NB4 (cell line): Measurements from ENCODE around the gene SLC13A1.

Experiments
- DNase-seq: peaks from one replicate; pipeline ENCODE4 v3.0.0; 2010; ENCODE audit warnings: low read depth
- H3K4me3 ChIP-seq: one replicate; pipeline ENCODE4 v1.5.1; 2011; ENCODE audit warnings: mild to moderate bottlenecking, low read depth, low read length, moderate library complexity
- MYC ChIP-seq: IDR thresholded peaks from 2 replicates; pipeline ENCODE4 v1.6.1; 2011; ENCODE audit warnings: low read depth, low read length
- POLR2A ChIP-seq: IDR thresholded peaks from 2 replicates; pipeline ENCODE4 v1.6.1; 2011; ENCODE audit warnings: mild to moderate bottlenecking; ENCODE audit not compliant: insufficient read length; ENCODE audit errors: extremely low read depth
- TF ChIP-seq, protein P1 (sequence below): IDR thresholded peaks from one replicate; pipeline ENCODE4 v1.5.1; 2012; ENCODE audit warnings: low read depth, low read length
- TF ChIP-seq, protein P2 (sequence below): IDR thresholded peaks from 2 replicates; pipeline ENCODE4 v1.6.1; 2011; ENCODE audit warnings: low read depth, low read length

SLC13A1 gene

DNA sequence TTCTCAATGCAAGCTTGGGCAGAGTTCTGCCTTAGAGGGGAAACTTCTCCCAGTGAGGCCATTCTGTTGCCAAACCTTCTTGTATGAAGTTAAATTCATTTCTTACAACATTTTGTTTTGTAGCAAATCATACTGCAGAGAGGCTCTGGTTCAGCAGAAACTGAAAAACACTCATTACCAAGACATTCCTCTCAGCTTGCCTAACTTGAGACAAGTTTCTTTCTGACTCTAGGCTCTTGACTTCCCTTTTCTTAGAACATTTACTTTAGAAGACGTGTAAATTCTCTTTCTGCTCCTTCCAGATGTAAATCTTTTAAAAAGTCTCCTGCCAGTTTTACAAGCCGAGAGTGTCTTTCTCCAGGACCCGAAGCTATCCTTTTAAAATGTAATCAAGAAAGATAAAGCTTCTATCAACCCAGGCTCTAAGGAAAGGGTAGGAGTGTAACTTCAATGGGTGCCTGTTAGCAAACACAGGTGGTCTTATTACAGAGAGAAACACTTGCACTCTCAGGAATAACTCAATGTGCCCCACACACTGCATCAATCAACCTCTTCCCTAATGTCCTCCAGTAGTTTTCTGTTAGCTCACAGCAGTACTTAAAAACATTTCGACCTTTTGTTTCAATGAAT lies 123.8 kb downstream of the SLC13A1 start:
- H3K4me3 ChIP-seq = no peak overlapping the region
- no peak for DNase-seq
- no peak for TF ChIP-seq POLR2A
- TF ChIP-seq MYC = no peak
- TF ChIP-seq, protein P1, sequence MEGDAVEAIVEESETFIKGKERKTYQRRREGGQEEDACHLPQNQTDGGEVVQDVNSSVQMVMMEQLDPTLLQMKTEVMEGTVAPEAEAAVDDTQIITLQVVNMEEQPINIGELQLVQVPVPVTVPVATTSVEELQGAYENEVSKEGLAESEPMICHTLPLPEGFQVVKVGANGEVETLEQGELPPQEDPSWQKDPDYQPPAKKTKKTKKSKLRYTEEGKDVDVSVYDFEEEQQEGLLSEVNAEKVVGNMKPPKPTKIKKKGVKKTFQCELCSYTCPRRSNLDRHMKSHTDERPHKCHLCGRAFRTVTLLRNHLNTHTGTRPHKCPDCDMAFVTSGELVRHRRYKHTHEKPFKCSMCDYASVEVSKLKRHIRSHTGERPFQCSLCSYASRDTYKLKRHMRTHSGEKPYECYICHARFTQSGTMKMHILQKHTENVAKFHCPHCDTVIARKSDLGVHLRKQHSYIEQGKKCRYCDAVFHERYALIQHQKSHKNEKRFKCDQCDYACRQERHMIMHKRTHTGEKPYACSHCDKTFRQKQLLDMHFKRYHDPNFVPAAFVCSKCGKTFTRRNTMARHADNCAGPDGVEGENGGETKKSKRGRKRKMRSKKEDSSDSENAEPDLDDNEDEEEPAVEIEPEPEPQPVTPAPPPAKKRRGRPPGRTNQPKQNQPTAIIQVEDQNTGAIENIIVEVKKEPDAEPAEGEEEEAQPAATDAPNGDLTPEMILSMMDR = no peak
- TF ChIP-seq, protein P2, sequence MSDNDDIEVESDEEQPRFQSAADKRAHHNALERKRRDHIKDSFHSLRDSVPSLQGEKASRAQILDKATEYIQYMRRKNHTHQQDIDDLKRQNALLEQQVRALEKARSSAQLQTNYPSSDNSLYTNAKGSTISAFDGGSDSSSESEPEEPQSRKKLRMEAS = no peak

DNA sequence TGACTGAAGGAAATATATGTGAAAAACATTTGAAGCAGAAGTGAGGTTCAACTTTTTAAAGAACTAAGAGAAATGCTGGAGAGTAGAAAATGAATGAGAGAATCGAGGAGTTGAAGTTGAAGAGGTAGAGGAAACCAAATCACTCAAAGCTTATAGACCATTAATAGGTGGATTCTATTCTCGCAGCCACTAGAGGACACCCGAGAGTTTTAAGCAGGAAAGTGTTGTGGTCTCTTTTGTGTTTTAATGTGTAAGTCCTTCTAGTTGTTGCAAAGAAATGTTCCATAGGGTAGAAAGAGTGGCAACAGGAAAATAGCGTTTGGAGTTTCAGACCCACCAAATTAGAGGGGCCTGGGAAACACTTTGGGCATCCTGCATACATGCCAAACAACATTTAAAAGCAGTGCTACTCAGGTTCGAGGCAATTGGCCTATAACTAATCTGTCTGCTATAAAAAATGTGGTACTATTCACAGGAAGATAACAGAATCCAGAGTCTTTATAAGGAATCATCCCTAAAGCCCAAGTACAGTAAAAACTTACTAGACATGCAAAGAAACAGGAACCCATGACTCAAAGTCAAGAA lies 129.0 kb downstream of the SLC13A1 start:
- peak; percentile 26 for DNase-seq
- no peak overlapping the region for H3K4me3 ChIP-seq
- TF ChIP-seq, protein P1 = peak; percentile 15
- no peak for TF ChIP-seq POLR2A

DNA sequence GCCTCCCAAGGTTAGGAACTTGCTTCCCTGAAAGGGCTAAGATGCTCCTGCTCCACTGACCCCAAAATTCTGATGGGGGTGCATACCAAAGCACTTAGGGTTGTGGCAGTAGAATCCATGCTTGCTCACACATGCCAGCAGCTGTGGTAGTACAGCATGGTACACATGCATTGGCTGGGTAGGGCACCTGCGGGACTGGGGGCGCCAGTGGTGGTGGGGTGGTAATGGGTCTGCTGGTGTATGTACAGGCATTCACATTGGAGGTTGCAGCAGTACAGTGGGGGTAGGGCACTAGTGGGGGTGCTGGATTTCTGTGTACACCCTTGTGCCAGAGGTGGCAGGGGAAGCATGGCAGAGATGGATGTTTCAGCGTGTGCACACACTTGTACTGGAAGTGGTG lies 132.0 kb downstream of the SLC13A1 start:
- TF ChIP-seq, protein P2 = no peak
- TF ChIP-seq MYC (no peak), POLR2A (no peak)
- TF ChIP-seq, protein P1 = no peak
- no peak for DNase-seq

More for the DNA sequence above, 132.0 kb downstream of the SLC13A1 start:
- no peak overlapping the region for H3K4me3 ChIP-seq
